Neutrophil (primary cell): ENCODE measurements around the gene CNOT2.

Source experiments
- H3K27ac ChIP-seq: fragments of 200-600 bp; sonication (generic); 2 replicates; pipeline ENCODE4 v1.5.1; 2016; ENCODE audit warnings: mild to moderate bottlenecking, moderate library complexity
- H3K27me3 ChIP-seq: fragments of 200-600 bp; sonication (generic); 2 replicates; pipeline ENCODE4 v1.6.0; 2016; ENCODE audit warnings: mild to moderate bottlenecking
- H3K36me3 ChIP-seq: fragments of 200-600 bp; sonication (generic); 2 replicates; pipeline ENCODE4 v1.5.1; 2017
- H3K4me1 ChIP-seq, 2 experiments: fragments of 200-600 bp in 1 of 2; sonication (generic) in 1 of 2; 1 replicate in 1 of 2; 2 replicates in 1 of 2; pipeline versions ENCODE4 v1.5.1 to v1.6.1; 2013 to 2016; ENCODE audit warnings: low read depth in 1 of 2, low read length in 1 of 2, mild to moderate bottlenecking in 1 of 2, moderate library complexity in 1 of 2; ENCODE audit not compliant: control insufficient read depth in 1 of 2, insufficient read depth in 1 of 2
- H3K4me3 ChIP-seq, 2 experiments: fragments of 200-600 bp in 1 of 2; sonication (generic) in 1 of 2; 1 replicate in 1 of 2; 2 replicates in 1 of 2; pipeline ENCODE4 v1.5.1; 2013 to 2016; ENCODE audit warnings: low read depth in 1 of 2, low read length in 1 of 2, mild to moderate bottlenecking in 1 of 2, moderate library complexity in 1 of 2
- H3K9me3 ChIP-seq: fragments of 200-600 bp; sonication (generic); 2 replicates; pipeline ENCODE4 v1.5.1; 2016
- CTCF ChIP-seq: fragments of 200-600 bp; sonication (generic); IDR thresholded peaks from 2 replicates; pipeline ENCODE4 v1.5.1; 2016; ENCODE audit warnings: antibody characterized with exemption

CNOT2 gene

GRCh38 chr12:70245458-70245857, 2.2 kb downstream of the CNOT2 start:
- Histone ChIP-seq H3K27ac (peak overlapping the region; percentile 97), H3K4me3 (no peak overlapping the region), H3K27me3 (no peaks in the 10 kb centered on the region), H3K4me1 (peaks cover 34 to 37% of the 10 kb centered on the region in 2 experiments), H3K36me3 (peaks cover 4% of the 10 kb centered on the region), H3K9me3 (no peaks in the 10 kb centered on the region)
- TF ChIP-seq CTCF = no peak

- Histone ChIP-seq H3K4me3 (no peak overlapping the region), H3K4me1 (peaks cover 34 to 37% of the 10 kb centered on the region in 2 experiments), H3K27ac (no peak overlapping the region), H3K36me3 (no peaks in the 10 kb centered on the region), H3K27me3 (no peaks in the 10 kb centered on the region), H3K9me3 (no peaks in the 10 kb centered on the region)
- TF ChIP-seq CTCF = no peak
Observed at GRCh38 chr12:70246580-70246979, 3.3 kb downstream of the CNOT2 start.

- H3K4me1 ChIP-seq = peaks cover 25 to 29% of the 10 kb centered on the region in 2 experiments
- no peak overlapping the region for H3K27ac ChIP-seq
Observed at GRCh38 chr12:70247653-70248199, 4.5 kb downstream of the CNOT2 start.

GRCh38 chr12:70248876-70249275, 5.6 kb downstream of the CNOT2 start:
- Histone ChIP-seq H3K27me3 (no peaks in the 10 kb centered on the region), H3K36me3 (no peaks in the 10 kb centered on the region), H3K4me3 (no peak overlapping the region), H3K27ac (no peak overlapping the region), H3K4me1 (peaks cover 25 to 28% of the 10 kb centered on the region in 2 experiments), H3K9me3 (no peaks in the 10 kb centered on the region)
- TF ChIP-seq CTCF = no peak

More at GRCh38 chr12:70247653-70248199, 4.5 kb downstream of the CNOT2 start:
- Histone ChIP-seq H3K9me3 (no peaks in the 10 kb centered on the region), H3K36me3 (no peaks in the 10 kb centered on the region), H3K4me3 (no peak overlapping the region), H3K27me3 (no peaks in the 10 kb centered on the region)
- no peak for TF ChIP-seq CTCF

GRCh38 chr12:70249903-70250302, 6.7 kb downstream of the CNOT2 start:
- Histone ChIP-seq H3K4me3 (no peak overlapping the region), H3K9me3 (no peaks in the 10 kb centered on the region), H3K27me3 (no peaks in the 10 kb centered on the region), H3K36me3 (no peaks in the 10 kb centered on the region), H3K27ac (no peak overlapping the region), H3K4me1 (peaks cover 18% of the 10 kb centered on the region in 2 experiments)
- no peak for TF ChIP-seq CTCF
